ENCODE measurements around the gene KY.

DNA sequence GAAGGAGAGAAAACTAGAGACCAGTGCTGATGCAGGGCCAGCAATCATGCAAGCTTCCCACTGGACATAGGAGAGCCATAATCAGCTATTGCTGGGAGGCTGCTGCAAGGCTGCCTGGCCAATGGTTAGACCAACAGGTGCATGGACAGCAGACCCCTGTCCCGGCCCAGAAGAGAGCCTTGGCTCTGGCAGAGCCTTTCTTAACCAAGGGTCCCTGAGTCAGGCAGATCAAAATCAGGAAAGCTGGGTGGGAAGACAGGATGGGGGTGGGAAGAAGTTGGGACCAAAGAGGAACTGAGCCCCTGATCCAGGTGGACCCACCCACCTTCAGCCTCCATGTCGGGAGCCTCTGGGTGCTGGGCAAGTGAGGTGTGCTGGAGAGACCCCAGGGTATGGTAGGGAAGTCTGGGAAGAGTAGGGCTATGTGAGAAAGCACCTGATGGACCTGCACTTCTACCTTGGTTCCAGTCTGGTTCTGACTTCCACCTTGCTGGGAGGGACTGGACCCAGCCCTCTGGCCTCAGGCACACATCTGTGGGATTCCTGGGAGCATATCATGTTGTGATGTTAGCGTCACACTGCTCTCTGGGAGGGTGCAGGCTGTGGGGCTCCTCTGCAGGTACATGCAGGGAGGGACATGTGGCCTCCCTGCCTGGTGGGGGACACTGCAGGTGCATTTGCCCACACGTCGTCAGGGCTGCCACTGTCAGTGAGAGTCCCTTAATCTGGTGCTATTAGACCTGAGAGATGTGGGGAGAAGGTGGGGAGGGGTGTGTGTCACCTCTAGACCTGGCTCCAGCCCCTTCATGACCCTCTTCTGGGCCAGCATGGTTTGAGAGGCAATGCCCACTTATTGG is 24.7 kb downstream of the KY start:
- TF ChIP-seq, protein P1, sequence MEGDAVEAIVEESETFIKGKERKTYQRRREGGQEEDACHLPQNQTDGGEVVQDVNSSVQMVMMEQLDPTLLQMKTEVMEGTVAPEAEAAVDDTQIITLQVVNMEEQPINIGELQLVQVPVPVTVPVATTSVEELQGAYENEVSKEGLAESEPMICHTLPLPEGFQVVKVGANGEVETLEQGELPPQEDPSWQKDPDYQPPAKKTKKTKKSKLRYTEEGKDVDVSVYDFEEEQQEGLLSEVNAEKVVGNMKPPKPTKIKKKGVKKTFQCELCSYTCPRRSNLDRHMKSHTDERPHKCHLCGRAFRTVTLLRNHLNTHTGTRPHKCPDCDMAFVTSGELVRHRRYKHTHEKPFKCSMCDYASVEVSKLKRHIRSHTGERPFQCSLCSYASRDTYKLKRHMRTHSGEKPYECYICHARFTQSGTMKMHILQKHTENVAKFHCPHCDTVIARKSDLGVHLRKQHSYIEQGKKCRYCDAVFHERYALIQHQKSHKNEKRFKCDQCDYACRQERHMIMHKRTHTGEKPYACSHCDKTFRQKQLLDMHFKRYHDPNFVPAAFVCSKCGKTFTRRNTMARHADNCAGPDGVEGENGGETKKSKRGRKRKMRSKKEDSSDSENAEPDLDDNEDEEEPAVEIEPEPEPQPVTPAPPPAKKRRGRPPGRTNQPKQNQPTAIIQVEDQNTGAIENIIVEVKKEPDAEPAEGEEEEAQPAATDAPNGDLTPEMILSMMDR (IDR thresholded peaks at IDR 0.05): no peak
- no peak for TF ChIP-seq EZH2 (IDR thresholded peaks at IDR 0.05; ENCODE audit: borderline replicate concordance, insufficient read depth, low read depth, low read length, poor library complexity, severe bottlenecking)

All from B cell (primary cell).